ENCODE results near the gene METAP1D.

DNA sequence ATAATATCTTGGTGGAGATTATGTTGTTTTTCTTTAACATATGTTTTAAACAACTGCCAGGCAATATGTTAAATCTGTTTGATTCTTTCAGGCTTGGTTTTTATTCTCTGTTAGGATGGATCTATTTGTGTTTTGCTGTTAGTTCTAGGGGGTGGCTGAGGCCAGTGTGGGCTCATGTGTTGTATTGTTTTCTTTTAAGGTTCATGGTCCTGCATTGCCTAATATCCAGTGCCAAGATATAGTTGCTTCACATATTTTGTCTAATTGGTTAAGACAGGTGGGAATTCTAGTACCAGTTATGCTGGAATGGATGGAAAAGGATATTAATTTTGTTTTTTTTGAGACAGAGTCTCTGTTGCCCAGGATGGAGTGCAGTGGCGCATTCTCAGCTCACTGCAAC lies 7.6 kb downstream of the METAP1D start:
- TF ChIP-seq, protein P1, sequence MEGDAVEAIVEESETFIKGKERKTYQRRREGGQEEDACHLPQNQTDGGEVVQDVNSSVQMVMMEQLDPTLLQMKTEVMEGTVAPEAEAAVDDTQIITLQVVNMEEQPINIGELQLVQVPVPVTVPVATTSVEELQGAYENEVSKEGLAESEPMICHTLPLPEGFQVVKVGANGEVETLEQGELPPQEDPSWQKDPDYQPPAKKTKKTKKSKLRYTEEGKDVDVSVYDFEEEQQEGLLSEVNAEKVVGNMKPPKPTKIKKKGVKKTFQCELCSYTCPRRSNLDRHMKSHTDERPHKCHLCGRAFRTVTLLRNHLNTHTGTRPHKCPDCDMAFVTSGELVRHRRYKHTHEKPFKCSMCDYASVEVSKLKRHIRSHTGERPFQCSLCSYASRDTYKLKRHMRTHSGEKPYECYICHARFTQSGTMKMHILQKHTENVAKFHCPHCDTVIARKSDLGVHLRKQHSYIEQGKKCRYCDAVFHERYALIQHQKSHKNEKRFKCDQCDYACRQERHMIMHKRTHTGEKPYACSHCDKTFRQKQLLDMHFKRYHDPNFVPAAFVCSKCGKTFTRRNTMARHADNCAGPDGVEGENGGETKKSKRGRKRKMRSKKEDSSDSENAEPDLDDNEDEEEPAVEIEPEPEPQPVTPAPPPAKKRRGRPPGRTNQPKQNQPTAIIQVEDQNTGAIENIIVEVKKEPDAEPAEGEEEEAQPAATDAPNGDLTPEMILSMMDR (IDR thresholded peaks at IDR 0.05), result no peak
- no peak for TF ChIP-seq EP300 (IDR thresholded peaks at IDR 0.05)
- no peak for TF ChIP-seq POLR2AphosphoS5 (IDR thresholded peaks at IDR 0.05)
